Stromal cell of bone marrow (primary cell): ENCODE results near the gene RTN4.
A peak's percentile ranks its signal among the peaks of the same experiment; 100 is the strongest.
"Not testable (repeated sequence)": the region's sequence is repeated elsewhere in the genome, so short reads cannot be mapped to it uniquely, and the experiment has no call there.

Source experiments
- DNase-seq: peaks from one replicate; pipeline ENCODE4 v3.0.0-alpha.2; 2012; ENCODE audit warnings: low read depth

RTN4 gene

GRCh38 chr2:55063713-55064323 lies 13.6 kb upstream of the RTN4 start:
- DNase-seq: no peak

DNA sequence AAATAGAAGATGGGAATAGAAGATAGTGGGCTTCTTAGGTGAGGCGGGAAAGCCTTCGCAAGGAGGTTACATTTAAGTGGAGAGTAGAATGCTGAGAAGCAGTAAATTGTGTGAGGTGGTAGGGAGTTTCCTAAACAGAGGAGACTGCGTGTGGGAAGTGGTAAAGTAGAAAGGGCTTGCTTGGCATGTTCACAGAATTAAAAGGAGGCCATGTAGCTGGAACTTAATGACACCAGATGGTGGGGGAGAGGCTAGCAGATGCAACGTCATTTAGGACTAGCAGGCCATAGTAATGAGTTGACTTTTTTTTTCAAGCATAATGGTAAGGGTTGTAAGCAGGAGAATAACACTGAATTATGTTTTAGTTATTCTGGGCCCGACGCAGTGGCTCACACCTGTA lies 13.0 kb upstream of the RTN4 start:
- no peak for DNase-seq

- no peak for DNase-seq
Measured at GRCh38 chr2:55062754-55063153, 12.5 kb upstream of the RTN4 start.

DNA sequence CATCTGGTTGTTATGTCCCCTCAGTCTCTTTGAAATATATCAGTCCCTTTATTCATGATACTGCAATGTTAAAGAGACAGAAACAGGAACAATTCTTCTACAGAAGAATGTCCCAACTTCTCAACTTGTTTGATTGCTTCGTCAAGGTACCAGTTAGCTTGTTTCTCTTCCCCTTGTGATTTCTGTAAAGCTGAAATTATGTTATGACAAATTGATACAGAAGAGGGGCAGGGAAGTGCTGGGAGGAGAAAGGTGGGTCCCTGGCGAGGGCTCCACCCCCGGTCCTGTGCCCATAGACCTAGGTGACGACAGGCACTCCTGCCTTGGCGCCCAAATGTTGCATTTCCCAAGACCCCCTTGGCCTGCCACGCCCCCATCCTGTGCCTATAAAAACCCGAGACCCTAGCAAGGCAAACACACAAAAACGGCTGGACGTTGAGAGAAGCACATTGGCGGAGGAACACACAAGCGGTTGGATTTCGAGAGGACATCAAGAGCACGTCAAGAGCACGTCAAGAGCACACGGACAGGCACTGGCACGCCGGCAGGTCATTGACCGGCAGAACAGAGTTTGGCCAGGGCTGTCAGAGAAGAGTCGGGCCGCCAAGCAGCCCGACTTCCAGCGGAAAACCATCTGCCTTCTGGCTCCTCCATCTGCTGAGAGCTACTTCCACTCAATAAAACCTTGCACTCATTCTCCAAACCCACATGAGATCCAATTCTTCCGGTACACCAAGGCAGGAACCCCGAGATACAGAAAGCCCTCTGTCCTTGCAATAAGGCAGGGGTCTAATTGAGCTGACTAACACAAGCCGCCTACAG lies 11.5 kb upstream of the RTN4 start:
- DNase-seq: no peak

GRCh38 chr2:55059793-55060192 lies 9.5 kb upstream of the RTN4 start:
- no peak for DNase-seq

- DNase-seq: no peak
Measured at GRCh38 chr2:55057474-55057873, 7.2 kb upstream of the RTN4 start.

GRCh38 chr2:55056024-55056521 lies 5.8 kb upstream of the RTN4 start:
- DNase-seq: peak; percentile 53

DNA sequence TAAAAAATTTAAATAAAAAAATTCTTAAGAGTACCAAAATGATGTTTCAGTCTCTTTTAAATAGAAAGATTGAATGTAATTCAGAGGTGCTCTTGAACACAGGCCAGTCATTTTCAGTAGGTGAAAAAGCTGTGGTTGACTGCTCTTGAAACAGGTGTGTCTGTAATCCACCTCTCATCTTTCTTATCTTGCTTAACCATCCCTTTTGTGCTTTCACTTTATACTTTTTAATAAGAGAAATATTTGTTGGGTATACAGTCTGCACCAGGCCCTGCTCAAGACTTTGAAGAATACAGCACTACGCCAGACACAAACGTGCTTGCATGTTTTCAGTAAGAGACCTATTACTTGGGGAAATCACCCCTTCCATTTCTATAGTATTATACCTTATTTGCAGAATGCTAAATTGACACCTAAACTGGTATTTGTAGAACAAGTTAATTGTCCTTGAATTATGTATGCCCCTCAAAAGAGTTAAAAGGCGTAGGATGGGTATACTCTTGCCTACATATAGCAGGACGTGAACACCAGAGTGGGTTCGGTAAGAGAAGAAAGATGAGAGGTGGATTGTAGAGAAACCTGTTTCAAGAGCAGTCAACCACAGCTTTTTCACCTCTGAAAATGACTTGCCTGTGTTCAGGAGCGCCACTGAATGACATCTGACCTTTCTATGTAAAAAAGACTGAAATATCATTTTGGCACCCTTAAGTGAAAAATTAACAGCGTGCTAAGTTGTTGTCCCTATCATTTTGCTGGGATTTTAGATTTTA lies 4.0 kb upstream of the RTN4 start:
- no peak for DNase-seq

- DNase-seq: not testable (repeated sequence)
Measured at GRCh38 chr2:55053225-55053624, 3.0 kb upstream of the RTN4 start.

- DNase-seq: no peak
Measured at GRCh38 chr2:55052129-55053061, 2.1 kb upstream of the RTN4 start.

DNA sequence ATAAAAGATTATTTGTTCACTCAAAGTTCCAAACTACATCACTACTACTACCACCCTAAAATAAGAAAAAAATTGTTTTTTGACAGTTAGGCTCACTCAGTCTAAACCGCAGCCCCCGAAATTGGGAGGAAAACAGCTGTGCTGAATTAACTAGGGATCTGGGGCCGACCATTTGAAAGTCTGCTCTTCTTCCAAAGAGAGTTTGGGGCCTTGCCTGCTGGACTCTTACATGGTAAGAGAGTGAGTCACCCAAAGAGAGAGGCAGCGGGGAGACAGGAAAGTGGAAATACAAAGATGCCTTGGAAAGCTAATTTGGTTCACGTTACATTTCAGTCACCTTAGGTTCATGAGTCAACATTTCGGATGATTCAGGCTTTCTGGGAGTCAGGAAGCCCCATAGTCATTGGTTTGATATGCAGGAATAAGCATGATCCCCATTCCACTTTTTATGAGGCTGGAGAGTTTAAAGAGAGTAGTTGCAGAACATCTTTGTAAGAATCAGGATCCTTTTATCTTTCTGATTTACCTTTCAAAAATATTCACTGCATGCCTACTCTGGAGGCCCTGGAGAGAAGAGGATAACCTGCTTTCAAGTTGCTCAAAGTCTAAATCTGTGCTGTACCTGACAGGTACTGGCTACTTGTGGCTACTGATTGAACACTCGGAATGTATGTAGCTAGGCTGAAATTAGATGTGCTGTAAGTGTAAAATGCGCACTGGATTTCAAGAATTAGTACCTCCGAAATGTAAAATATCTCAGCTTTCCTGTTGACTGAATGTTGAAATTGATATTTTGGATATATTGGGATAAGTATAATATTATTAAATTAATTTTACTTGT lies 995 bp upstream of the RTN4 start:
- DNase-seq: peak; percentile 98

GRCh38 chr2:55049821-55050099 lies 491 bp downstream of the RTN4 start:
- no peak for DNase-seq

DNA sequence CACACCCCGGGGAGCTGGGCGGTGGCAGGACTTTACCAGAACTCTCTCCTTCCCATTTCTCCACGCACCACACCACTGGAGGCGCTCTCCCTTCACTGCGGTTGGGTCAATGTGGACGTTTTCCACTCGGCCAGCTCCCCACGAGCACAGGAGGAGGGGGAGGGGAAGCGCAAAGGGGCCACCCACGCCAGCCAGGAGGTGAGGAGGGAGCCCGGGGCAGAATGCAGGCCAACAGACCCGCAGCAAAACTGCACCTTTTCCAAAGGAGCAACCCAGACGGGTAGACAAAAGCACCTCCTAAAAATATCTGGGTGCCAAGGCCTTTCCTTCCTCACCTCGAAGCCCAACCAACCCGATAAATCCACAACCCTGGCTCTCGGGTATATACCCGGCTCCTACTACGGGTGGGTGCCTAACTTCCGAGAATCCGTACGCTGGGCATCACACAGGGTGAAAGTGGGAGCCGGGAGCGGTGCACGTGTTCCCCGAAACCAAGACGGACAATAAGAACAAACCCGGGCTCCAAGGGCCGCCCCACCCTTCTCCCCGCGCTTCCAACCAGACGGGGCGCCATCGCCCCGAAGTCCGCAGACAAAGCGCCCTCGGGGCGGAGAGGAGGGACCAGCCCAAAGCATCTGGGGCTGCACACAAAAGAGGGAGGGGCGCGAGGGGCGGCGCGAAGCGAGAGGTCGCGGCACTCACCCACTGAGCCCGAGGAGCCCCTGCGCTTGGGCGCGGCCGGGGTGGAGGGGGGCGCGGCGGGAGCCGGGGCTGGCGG lies 1.0 kb downstream of the RTN4 start:
- peak; percentile 79 for DNase-seq

- DNase-seq: no peak
Measured at GRCh38 chr2:55048508-55049042, 1.7 kb downstream of the RTN4 start.

DNA sequence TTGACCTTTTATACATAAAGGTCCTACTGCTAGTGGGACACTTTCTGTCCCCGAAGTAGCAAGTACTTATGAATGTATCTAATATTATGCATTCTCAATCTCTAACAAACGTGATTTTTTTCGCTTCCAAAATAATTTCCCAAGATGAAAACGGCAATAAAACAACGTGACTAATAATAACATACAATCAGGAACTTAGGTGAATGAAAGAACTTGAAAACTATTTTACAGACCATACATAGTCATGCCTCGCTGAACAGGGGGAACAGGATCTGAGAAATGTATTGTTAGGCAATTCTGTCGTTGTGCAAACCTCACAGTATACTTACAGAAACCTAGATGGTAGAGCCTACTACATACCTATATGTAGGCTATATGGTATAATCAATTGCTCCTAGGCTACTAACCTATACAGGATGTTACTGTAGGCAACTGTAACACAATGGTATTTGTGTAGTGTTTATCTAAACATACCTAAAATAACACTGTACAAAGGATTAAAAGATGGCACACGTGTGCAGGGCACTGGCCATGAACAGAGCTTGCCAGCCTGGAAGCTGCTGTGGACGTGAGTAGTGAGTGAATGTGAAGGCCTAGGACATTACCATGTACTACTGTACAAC lies 2.5 kb downstream of the RTN4 start:
- no peak for DNase-seq

- no peak for DNase-seq
Measured at GRCh38 chr2:55045780-55046179, 4.5 kb downstream of the RTN4 start.

DNA sequence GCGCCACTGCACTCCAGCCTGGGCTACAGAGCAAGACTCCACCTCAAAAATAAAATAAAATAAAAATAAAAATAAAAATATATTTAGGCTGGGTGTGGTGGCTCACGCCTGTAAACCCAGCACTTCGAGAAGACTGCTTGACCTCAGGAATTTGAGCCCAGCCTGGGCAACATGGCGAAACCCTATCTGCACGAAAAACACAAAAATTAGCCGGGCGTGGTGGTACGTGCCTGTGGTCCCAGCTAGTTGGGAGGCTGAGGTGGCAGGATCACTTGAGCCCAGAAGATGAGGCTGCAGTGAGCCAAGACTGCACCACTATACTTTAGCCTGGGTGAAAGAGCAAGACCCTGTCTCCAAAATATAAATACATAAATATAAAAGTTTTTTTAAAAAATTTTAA lies 6.4 kb downstream of the RTN4 start:
- no peak for DNase-seq

DNA sequence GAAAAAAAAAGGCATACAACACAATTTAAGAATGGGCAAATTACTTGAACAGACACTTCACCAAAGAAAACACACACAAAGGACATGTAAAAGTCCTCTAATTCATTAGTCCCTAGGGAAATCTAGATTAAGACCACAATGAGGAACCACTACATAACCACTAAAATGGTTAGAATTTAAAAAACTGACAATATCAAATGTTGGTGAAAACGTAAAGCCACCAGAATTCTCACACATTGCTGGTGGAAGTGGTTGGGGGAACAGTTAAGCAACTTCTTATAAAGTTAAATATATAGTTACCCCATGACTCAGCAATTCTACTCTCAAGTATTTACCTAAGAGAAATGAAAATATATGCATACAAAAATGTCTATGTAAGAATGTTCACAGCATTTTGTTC lies 11.8 kb downstream of the RTN4 start:
- no peak for DNase-seq

GRCh38 chr2:55035716-55036115 lies 14.5 kb downstream of the RTN4 start:
- no peak for DNase-seq

DNA sequence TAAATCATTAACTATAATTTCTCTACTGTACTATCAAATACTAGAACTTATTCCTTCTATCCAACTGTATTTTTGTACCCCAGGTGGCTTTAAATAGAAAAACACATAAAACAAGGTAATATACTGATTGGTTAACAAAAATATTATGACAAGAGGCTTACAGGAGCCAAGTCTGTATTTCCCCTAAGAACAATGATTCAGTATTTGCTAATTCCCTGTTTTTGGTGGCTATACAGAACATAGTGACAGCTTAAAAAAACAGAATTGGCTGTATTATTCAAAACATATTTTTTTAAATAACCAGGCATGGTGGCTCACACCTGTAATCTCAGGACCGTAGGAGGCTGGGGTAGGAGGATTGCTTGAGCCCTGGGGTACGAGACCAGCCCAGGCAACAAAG lies 16.3 kb downstream of the RTN4 start:
- no peak for DNase-seq
